ENCODE results near the gene SMTN.
"Not testable (repeated sequence)": the region's sequence is repeated elsewhere in the genome, so short reads cannot be mapped to it uniquely, and the experiment has no call there.

Gene SMTN

DNA sequence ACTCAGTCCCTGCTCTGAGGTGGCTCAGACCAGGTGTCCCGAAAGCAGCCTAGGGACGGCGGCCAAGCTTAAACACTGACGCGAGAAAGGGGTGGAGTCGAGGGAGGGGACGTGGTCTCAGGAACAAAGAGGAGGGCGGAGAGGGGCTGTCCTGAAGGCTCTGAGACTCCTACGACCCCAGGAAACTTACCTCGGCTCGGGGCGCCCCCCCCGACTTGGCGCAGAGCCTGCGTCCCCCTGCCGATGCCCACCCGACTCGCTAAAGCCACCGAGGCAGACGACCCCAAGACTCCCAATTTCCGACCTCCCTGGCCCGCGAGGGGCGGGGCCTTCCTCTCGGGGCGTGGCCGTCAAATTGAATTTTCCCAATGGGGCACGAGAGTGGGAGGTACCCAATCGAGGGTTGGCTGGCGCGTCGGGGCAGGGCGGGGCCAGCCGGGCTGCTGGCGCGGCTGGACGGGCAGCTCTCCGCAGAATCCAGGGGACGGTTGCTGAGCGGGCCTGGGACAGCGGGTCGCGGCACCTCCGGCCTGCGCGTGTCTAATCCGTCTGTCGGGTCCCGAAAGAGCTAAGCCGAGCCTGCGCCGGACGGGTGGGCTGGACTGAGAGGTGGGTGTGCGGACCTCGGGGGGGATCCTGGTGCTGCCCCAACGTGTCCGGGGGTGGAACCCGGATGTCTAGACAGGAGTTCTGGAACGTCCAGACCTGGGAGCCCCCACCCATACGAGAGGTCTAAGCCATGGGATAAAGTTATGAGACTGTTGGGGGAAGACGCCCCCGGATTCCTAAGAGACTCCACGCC, at the start of gene SMTN:
TSS of gene SMTN (plus strand) at position 471 of the 802 bp plus-strand sequence. CDS start 1,941 bp downstream, outside the sequence.
- peak; percentile 90 for DNase-seq

GRCh38 chr22:31036671-31037550, 44.2 kb upstream of the SMTN start:
- DNase-seq: no peak

GRCh38 chr22:31038686-31039085, 42.4 kb upstream of the SMTN start:
- no peak for DNase-seq

GRCh38 chr22:31039393-31039792, 41.7 kb upstream of the SMTN start:
- no peak for DNase-seq

DNA sequence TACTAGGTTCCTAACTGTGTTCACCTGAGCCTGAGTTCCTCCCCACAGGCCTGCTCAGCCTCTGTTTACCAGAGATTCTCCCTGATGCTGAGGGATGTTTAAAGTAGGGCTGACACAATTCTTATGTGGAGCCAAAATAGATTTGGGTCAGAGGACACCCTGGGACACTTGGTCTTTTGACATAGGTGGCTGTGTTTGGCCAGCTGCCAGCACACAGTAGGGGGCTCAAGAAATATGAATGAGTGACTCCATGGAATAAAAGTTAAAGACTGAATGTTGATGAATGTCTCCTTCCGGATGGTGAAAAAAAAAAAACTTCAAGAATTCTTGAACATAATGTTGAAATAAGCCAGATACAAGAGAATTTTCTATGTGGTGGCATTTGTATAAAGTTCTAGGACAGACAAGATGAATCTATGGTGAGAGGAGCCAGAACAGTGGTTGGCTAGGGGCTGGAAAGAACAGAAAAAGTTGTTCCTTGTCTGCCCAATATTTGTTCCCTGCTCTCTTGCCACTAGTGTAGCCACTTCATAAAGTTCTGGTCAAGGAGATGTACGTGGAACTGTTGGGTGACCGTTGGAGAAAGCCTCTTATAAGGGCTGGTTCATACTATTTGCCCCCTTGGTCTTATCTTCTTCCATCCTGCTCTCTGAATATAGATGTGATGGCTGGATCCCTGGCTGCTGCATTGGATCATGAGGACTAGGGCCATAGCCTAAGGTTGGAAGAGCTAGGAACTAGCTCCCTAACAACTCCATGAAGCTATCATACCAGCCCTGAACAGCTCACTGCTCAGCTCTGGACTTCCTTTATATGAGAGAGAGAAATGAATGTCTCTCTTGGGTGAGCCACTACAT, 40.3 kb upstream of the SMTN start:
- DNase-seq: no peak

DNA sequence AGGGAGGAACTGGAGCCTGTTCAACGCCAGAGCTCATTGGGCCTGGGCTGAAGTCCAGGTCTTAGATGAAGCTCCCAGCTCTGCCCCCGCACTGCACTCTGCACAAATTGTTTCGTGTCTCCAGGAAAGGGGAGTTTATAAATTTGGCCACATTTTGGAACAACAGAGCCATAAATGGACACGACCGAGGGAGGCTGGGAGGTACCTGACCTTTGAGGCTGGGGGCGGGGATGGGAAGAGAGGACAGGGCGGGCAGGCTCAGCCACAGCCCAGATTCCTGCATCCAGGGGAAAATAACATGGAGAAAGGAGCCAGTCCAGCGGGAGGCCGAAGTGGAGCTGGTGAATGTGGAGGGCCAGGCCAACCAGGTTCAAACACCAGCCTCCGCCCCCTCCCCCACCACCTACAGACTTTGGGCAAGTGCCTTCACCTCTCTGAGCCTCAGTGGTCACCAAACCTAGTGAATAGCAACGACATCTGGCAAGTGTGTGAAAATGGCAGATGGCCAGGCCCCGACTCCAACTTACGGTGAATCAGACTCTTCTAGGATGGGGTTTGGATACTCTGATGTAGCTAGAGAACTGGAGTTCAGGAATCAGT, 36.8 kb upstream of the SMTN start:
- no peak for DNase-seq

GRCh38 chr22:31045900-31046538, 35.1 kb upstream of the SMTN start:
- DNase-seq: no peak

GRCh38 chr22:31046539-31047226, 34.4 kb upstream of the SMTN start:
- no peak for DNase-seq

DNA sequence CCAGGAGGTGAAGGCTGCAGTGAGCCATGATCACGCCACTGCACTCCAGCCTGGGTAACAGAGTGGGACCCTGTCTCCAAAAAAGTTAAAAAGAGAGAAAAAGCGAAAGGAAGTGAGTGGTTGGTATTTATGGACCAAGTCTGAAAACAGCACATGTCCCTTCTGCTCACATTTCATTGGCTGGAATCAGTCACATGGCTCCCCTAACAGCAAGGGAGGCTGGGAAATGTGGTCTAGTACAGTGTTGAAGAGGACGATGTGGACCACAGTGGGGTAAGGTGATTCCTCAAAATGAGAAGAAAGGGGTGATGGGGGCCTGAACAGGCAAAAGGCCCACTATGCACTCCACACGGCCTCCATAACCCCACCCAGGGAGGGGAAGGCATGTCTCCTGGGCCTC, 32.5 kb upstream of the SMTN start:
- DNase-seq: no peak

DNA sequence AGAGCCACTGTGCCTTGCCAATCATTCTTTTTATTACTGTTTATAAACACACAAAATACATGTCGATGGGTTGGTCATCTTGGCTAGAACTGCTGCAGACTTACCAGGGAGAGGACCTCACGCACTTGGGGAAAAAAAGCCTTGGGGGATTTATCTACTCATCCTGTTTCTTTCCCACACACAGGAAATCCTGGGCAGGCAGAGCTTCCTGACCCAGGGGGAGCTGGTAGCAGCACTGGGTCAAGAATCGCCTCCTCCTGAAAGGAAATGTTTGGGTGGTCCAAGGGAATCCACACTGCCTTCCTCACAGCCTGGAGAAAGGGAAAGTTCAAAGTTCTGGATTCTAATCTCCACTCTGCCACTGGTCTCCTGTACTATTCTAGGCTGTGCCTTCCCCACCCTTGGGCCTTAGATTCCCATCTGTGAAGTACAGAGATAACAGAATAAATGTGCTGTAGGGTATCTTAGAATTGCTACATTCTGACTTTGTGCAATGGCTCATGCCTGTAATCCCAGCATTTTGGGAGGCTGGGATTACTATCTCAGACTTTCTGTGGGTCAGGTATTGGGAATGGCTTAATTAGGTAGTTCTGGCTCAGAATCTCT, 31.2 kb upstream of the SMTN start:
- no peak for DNase-seq

- DNase-seq: no peak
Observed at GRCh38 chr22:31055117-31055634, 25.9 kb upstream of the SMTN start.

DNA sequence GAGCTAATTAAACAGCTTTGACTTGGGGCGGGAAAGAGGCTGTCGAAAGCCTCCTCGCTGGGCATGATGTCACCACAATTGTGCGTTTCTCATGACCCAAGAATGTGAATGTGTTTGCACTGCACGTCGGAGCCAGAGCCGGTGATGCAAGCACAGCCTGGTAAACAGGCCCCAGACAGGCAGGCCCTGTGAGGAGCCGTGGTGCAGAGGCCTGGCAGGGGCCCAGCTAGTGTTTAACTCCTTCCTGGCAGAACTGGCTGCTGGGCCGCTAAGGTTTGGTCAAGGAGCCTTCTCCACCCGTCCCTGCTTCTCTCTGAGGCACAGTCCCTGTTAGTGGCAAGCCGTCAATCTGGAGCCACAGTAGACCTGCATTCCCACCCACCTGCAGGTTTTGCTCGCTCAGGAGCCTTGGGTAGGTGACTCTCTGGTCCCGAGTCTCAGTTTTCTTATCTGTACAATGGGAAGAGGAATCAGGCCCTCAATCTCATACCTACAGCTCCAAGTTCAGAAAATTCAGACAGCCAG, 25.4 kb upstream of the SMTN start:
- DNase-seq: no peak

DNA sequence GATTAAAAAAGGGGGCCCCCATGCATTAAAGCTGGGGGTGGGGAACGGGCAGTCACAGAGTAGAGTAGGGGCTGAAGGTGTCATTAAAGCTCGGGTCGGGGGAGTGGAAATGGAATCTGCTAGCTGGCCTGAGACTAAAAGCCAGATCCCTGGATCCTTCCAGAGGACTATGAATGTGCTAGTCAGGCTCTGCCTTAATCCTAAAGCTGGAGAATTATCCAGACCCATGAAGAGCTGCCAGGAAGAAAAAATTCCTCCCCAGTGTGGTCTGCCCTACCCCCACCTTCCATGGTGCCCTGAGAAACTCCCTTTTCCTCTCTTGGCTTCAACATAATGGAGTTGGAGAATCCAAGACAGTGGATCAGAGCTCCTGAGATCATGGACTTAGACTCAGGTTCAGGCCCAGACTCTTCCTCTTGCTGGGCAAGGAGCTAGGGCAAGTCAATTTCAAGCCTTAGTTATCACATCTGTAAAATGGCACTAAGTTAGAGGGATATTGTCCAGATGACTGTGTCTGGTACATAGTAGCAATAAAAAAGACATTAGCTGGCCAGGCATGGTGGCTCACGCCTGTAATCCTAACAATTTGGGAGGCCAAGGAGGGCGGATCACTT, 24.0 kb upstream of the SMTN start:
- no peak for DNase-seq

- not testable (repeated sequence) for DNase-seq
Observed at GRCh38 chr22:31059663-31060062, 21.5 kb upstream of the SMTN start.

DNA sequence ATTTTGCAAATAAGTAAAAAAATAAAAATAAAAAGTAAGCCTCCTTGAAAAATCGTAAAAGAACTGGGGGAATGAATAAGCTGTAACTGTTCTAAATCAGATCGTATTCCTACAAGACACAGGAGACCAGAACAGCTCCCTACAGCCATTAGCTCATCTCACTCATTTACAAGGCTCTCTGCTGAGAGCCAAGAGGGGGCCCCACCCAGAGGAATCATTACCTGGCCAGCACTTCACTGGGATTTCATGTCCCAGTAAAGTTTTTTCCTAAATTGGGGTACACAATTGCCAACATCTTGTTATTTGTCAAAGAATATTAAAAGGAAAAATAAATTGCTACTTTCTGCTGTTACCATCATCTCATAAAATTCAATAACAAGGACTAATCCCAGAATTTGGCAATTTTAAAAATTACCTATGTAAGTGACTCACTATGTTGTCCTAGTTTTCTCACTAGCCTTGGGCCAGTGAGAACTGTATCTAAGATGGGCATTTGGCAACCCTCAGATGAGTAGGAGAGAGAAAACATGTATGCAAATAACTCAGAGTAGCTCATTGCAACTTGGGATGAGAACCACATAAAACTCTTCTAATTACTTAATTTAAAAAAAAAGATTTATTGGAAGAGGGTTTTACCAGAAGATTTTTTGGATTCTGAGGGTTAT, 18.4 kb upstream of the SMTN start:
- no peak for DNase-seq

DNA sequence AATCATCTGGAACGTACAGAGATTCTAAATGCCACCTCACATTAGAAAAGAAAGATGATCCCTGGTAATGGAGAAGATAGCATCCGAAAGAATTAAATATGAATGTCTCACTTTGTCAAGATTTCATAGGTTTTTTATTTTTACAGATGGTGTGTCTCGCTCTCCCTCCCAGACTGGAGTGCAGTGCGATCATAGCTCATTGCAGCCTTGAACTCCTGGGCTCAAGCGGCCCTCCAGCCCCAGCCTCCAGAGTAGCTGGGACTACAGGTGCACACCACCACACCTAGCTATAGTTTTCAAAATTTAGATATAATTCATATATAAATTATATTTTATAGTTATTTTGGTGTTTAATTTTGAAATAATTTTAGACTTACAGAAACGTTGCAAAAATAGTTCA, 16.7 kb upstream of the SMTN start:
- no peak for DNase-seq

- no peak for DNase-seq
Observed at GRCh38 chr22:31068970-31069369, 12.1 kb upstream of the SMTN start.

- not testable (repeated sequence) for DNase-seq
Observed at GRCh38 chr22:31069691-31070314, 11.3 kb upstream of the SMTN start.

GRCh38 chr22:31073125-31073524, 8.0 kb upstream of the SMTN start:
- not testable (repeated sequence) for DNase-seq
